ENCODE measurements around the gene DHX57.

DHX57 gene

GRCh38 chr2:38866773-38867443, 8.8 kb downstream of the DHX57 start:
- Histone ChIP-seq H3K27ac (no peak overlapping the region), H3K4me1 (ENCODE audit: control insufficient read depth in 1 of 2, insufficient read depth in 1 of 2, low read depth in 1 of 2, low read length in 1 of 2) (no peaks in the 10 kb centered on the region), H3K4me3 (ENCODE audit: low read depth in 1 of 2, low read length in 1 of 2) (no peak overlapping the region), H3K27me3 (no peaks in the 10 kb centered on the region), H3K9me3 (no peaks in the 10 kb centered on the region), H3K36me3 (no peaks in the 10 kb centered on the region)
- no peak for TF ChIP-seq CTCF (IDR thresholded peaks at IDR 0.05)

GRCh38 chr2:38863061-38863695, 12.6 kb downstream of the DHX57 start:
- TF ChIP-seq CTCF (IDR thresholded peaks at IDR 0.05) = no peak
- no peak overlapping the region for H3K4me3 ChIP-seq (ENCODE audit: low read depth in 1 of 2, low read length in 1 of 2)
- no peak overlapping the region for H3K27ac ChIP-seq
- H3K9me3 ChIP-seq = no peaks in the 10 kb centered on the region
- H3K36me3 ChIP-seq = peaks cover 9% of the 10 kb centered on the region
- H3K4me1 ChIP-seq (ENCODE audit: control insufficient read depth in 1 of 2, insufficient read depth in 1 of 2, low read depth in 1 of 2, low read length in 1 of 2) = no peaks in the 10 kb centered on the region
- no peaks in the 10 kb centered on the region for H3K27me3 ChIP-seq

- Histone ChIP-seq H3K9me3 (no peaks in the 10 kb centered on the region), H3K27ac (no peak overlapping the region), H3K27me3 (no peaks in the 10 kb centered on the region), H3K4me3 (ENCODE audit: low read depth in 1 of 2, low read length in 1 of 2) (no peak overlapping the region), H3K4me1 (ENCODE audit: control insufficient read depth in 1 of 2, insufficient read depth in 1 of 2, low read depth in 1 of 2, low read length in 1 of 2) (no peaks in the 10 kb centered on the region), H3K36me3 (peaks cover 13% of the 10 kb centered on the region)
- TF ChIP-seq CTCF (IDR thresholded peaks at IDR 0.05) = no peak
Observed at GRCh38 chr2:38862476-38862875, 13.3 kb downstream of the DHX57 start.

GRCh38 chr2:38856165-38856564, 19.6 kb downstream of the DHX57 start:
- peaks cover 14% of the 10 kb centered on the region for H3K36me3 ChIP-seq
- no peaks in the 10 kb centered on the region for H3K4me1 ChIP-seq (ENCODE audit: control insufficient read depth in 1 of 2, insufficient read depth in 1 of 2, low read depth in 1 of 2, low read length in 1 of 2)
- H3K9me3 ChIP-seq = no peaks in the 10 kb centered on the region
- no peak for TF ChIP-seq CTCF (IDR thresholded peaks at IDR 0.05)
- no peak overlapping the region for H3K4me3 ChIP-seq (ENCODE audit: low read depth in 1 of 2, low read length in 1 of 2)
- H3K27ac ChIP-seq = no peak overlapping the region
- H3K27me3 ChIP-seq = no peaks in the 10 kb centered on the region

GRCh38 chr2:38850045-38850444, 25.7 kb downstream of the DHX57 start:
- no peak overlapping the region for H3K27ac ChIP-seq
- H3K9me3 ChIP-seq = no peaks in the 10 kb centered on the region
- TF ChIP-seq CTCF (IDR thresholded peaks at IDR 0.05) = no peak
- no peak overlapping the region for H3K4me3 ChIP-seq (ENCODE audit: low read depth in 1 of 2, low read length in 1 of 2)
- H3K36me3 ChIP-seq = peaks cover 8% of the 10 kb centered on the region
- H3K4me1 ChIP-seq (ENCODE audit: control insufficient read depth in 1 of 2, insufficient read depth in 1 of 2, low read depth in 1 of 2, low read length in 1 of 2) = no peaks in the 10 kb centered on the region
- no peaks in the 10 kb centered on the region for H3K27me3 ChIP-seq

Measured in neutrophil (primary cell).